AG09309 (cell line): ENCODE data around the gene CDK15.
"Not testable (repeated sequence)": the region's sequence is repeated elsewhere in the genome, so short reads cannot be mapped to it uniquely, and the experiment has no call there.

Experiments
- DNase-seq: peaks from one replicate; pipeline ENCODE4 v3.0.0-alpha.2; 2010; ENCODE audit warnings: low read depth
- H3K4me3 ChIP-seq: 2 replicates; pipeline ENCODE4 v1.5.1; 2011; ENCODE audit warnings: mild to moderate bottlenecking, low read depth, low read length, moderate library complexity; ENCODE audit not compliant: control insufficient read depth
- CTCF ChIP-seq: IDR thresholded peaks from 2 replicates; pipeline ENCODE4 v1.5.1; 2011; ENCODE audit warnings: mild to moderate bottlenecking, low read depth, low read length, inconsistent platforms; ENCODE audit not compliant: insufficient read depth, control insufficient read depth; ENCODE audit errors: missing control alignments

The CDK15 gene

GRCh38 chr2:201835066-201835465 lies 28.7 kb downstream of the CDK15 start:
- TF ChIP-seq CTCF = no peak
- H3K4me3 ChIP-seq = no peak overlapping the region
- DNase-seq = no peak

- no peak for TF ChIP-seq CTCF
- H3K4me3 ChIP-seq = no peak overlapping the region
- no peak for DNase-seq
Observed at GRCh38 chr2:201837391-201837790, 31.1 kb downstream of the CDK15 start.

GRCh38 chr2:201837824-201838431 lies 31.6 kb downstream of the CDK15 start:
- TF ChIP-seq CTCF = no peak
- no peak overlapping the region for H3K4me3 ChIP-seq
- DNase-seq = no peak

GRCh38 chr2:201839727-201840126 lies 33.4 kb downstream of the CDK15 start:
- no peak for TF ChIP-seq CTCF
- no peak for DNase-seq
- no peak overlapping the region for H3K4me3 ChIP-seq

GRCh38 chr2:201840726-201841125 lies 34.4 kb downstream of the CDK15 start:
- no peak for DNase-seq
- H3K4me3 ChIP-seq = no peak overlapping the region
- no peak for TF ChIP-seq CTCF

- no peak for DNase-seq
- TF ChIP-seq CTCF = no peak
- no peak overlapping the region for H3K4me3 ChIP-seq
Observed at GRCh38 chr2:201842131-201842860, 36.0 kb downstream of the CDK15 start.

GRCh38 chr2:201844922-201845321 lies 38.6 kb downstream of the CDK15 start:
- H3K4me3 ChIP-seq, DNase-seq: not testable (repeated sequence)
